ENCODE results near the gene TRIM52. TPM values are rescaled to one million over a fixed set of nuclear protein-coding genes. Genes with fewer than 3 reads are reported as not detected.

The TRIM52 gene
- total and polyA plus RNA-seq, 2 of the 13 experiments (the other 11 are each of a cell fraction or from before 2014, with no cell fraction given), result 7.2 to 11.6 TPM

- peak; percentile 83 for TF ChIP-seq PRDM10 (CRISPR knock-in tag; IDR thresholded peaks at IDR 0.05; ENCODE audit: low read depth)
- no peak for TF ChIP-seq MIER2 (CRISPR knock-in tag; IDR thresholded peaks at IDR 0.05)
- TF ChIP-seq ZSCAN21 (CRISPR knock-in tag; IDR thresholded peaks at IDR 0.05; ENCODE audit: borderline replicate concordance), result peak; percentile 11; the same call in 1 of the 2 replicates
- no peak for TF ChIP-seq SETDB1 (CRISPR knock-in tag; IDR thresholded peaks at IDR 0.05; ENCODE audit: borderline replicate concordance)
- no peak for TF ChIP-seq JARID2 (CRISPR knock-in tag; IDR thresholded peaks at IDR 0.05; ENCODE audit: insufficient replicate concordance)
- peak; percentile 94 for TF ChIP-seq ELF1 (CRISPR knock-in tag; IDR thresholded peaks at IDR 0.05)
- no peak for TF ChIP-seq TOPORS (CRISPR knock-in tag; IDR thresholded peaks at IDR 0.05)
- TF ChIP-seq ZNF687 (CRISPR knock-in tag; IDR thresholded peaks at IDR 0.05), result peak; percentile 60
- no peak for TF ChIP-seq SRF (IDR thresholded peaks at IDR 0.05; ENCODE audit: low read depth, low read length)
- no peak for TF ChIP-seq CEBPB (IDR thresholded peaks at IDR 0.05; ENCODE audit: borderline replicate concordance, low read depth, low read length)
- peak; percentile 97 for TF ChIP-seq POLR2G (IDR thresholded peaks at IDR 0.05; ENCODE audit: low read depth, low read length)
- no peak for TF ChIP-seq EHMT2 (IDR thresholded peaks at IDR 0.05; ENCODE audit: borderline replicate concordance, low read depth, low read length)
- peak; percentile 82 for TF ChIP-seq TBX2 (CRISPR knock-in tag; IDR thresholded peaks at IDR 0.05; ENCODE audit: borderline replicate concordance)
- no peak for TF ChIP-seq USF2 (IDR thresholded peaks at IDR 0.05; ENCODE audit: low read depth, low read length)
- TF ChIP-seq USF2 (CRISPR knock-in tag; IDR thresholded peaks at IDR 0.05; ENCODE audit: borderline replicate concordance), result no peak; the same call in 1 of the 2 replicates
- TF ChIP-seq KDM6A (CRISPR knock-in tag; IDR thresholded peaks at IDR 0.05; ENCODE audit: low read depth), result peak; percentile 43; the same call in 1 of the 2 replicates
- TF ChIP-seq SNAPC2 (CRISPR knock-in tag; IDR thresholded peaks at IDR 0.05), result peak; percentile 86
- TF ChIP-seq ZSCAN25 (CRISPR knock-in tag; IDR thresholded peaks at IDR 0.05), result no peak
- no peak for TF ChIP-seq ONECUT2 (CRISPR knock-in tag; IDR thresholded peaks at IDR 0.05)
- no peak for TF ChIP-seq ZNF883 (CRISPR knock-in tag; IDR thresholded peaks at IDR 0.05; ENCODE audit: not compliant biosample characterization)
- TF ChIP-seq NFRKB (IDR thresholded peaks at IDR 0.05), result no peak
Measured at GRCh38 chr5:181223058-181223728, 37.8 kb downstream of the TRIM52 start, which contains the start of gene TRIM41 (continued).

Data from HepG2 (cell line).